Breast epithelium (tissue), 3 donors: ENCODE measurements around the gene ATN1.

Experiments
- POLR2A ChIP-seq: fragments of 450-650 bp; IDR thresholded peaks from one replicate; pipeline ENCODE4 v1.6.1; 2016; ENCODE audit warnings: antibody characterized with exemption, mild to moderate bottlenecking, moderate library complexity
- POLR2AphosphoS5 ChIP-seq, 3 donors: sonication (generic); formaldehyde crosslinking; IDR thresholded peaks; one replicate each; pipeline ENCODE4 v1.6.1; 2017; ENCODE audit warnings: antibody characterized with exemption in 3 of 3
- TF ChIP-seq, protein P1 (sequence below), 3 donors: fragments of 450-650 bp; IDR thresholded peaks; one replicate each; pipeline ENCODE4 v1.5.1; 2016 to 2017; ENCODE audit warnings: antibody characterized with exemption in 3 of 3, mild to moderate bottlenecking in 3 of 3, moderate library complexity in 3 of 3

DNA sequence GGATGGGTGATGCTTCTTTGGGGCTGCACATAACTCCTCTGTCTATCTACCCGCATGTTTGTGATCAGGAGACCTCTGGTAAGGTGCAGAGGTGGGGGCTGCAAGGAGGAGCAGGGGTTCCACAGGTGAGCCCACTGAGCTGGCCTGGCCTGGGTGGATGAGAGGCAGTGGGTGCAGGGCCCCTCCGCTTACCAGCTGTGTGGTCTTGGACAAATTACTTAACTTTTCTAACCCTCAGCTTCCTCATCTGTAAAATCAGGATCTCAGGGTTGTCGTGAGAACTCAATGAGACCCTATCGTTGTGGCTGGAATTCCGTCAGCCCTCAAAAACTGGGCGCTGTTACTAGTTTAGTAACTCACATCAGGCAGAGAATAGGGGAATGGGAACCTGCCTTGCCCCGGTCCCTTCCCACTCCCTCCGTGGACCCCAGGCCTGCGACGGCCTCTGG is 30.9 kb downstream of the ATN1 start:
- TF ChIP-seq, protein P1, sequence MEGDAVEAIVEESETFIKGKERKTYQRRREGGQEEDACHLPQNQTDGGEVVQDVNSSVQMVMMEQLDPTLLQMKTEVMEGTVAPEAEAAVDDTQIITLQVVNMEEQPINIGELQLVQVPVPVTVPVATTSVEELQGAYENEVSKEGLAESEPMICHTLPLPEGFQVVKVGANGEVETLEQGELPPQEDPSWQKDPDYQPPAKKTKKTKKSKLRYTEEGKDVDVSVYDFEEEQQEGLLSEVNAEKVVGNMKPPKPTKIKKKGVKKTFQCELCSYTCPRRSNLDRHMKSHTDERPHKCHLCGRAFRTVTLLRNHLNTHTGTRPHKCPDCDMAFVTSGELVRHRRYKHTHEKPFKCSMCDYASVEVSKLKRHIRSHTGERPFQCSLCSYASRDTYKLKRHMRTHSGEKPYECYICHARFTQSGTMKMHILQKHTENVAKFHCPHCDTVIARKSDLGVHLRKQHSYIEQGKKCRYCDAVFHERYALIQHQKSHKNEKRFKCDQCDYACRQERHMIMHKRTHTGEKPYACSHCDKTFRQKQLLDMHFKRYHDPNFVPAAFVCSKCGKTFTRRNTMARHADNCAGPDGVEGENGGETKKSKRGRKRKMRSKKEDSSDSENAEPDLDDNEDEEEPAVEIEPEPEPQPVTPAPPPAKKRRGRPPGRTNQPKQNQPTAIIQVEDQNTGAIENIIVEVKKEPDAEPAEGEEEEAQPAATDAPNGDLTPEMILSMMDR (IDR thresholded peaks at IDR 0.05) = no peak
- no peak for TF ChIP-seq POLR2A
- no peak for TF ChIP-seq POLR2AphosphoS5 (IDR thresholded peaks at IDR 0.05)
